A673 (cell line): Measurements from ENCODE around the gene CRNKL1. TPM values are rescaled to one million over a fixed set of nuclear protein-coding genes. Genes with fewer than 3 reads are reported as not detected.

Source experiments
- BruUV-seq: library from RNA; stranded (reverse); fragments of 400-500 nt; replicated peaks from 2 replicates; lab custom pipeline; 2021; lab: Mats Ljungman, UMichigan
- CTCF ChIA-PET: fragments of 300-600 bp; sonication (Branson Sonifier 250); formaldehyde crosslinking; loops from one replicate; lab custom pipeline; 2022; ENCODE audit warnings: antibody characterized with exemption; lab: Charles Lee
- POLR2A ChIA-PET: fragments of 300-600 bp; sonication (Branson Sonifier 250); formaldehyde crosslinking; loops from one replicate; lab custom pipeline; 2022; ENCODE audit warnings: antibody characterized with exemption; ENCODE audit not compliant: low non-redundant PET; lab: Charles Lee
- DNase-seq: peaks from one replicate; pipeline ENCODE4 v3.0.0-alpha.2; 2015; ENCODE audit warnings: low spot score
- H3K27ac ChIP-seq: fragments of 200-600 bp; sonication (generic); 2 replicates; pipeline ENCODE4 v1.5.1; 2016; ENCODE audit warnings: mixed run types, low read depth, mild to moderate bottlenecking, mixed read lengths, antibody characterized with exemption, low read length; ENCODE audit not compliant: poor library complexity, severe bottlenecking
- H3K27me3 ChIP-seq: fragments of 200-600 bp; sonication (generic); replicated peaks from 2 replicates; pipeline ENCODE4 v1.6.1; 2017; ENCODE audit warnings: mixed run types, low read depth, mild to moderate bottlenecking, mixed read lengths, antibody characterized with exemption, low read length; ENCODE audit not compliant: insufficient read depth, poor library complexity
- H3K36me3 ChIP-seq: fragments of 200-600 bp; sonication (generic); 2 replicates; pipeline ENCODE4 v1.6.1; 2016; ENCODE audit warnings: mixed run types, mild to moderate bottlenecking, mixed read lengths, antibody characterized with exemption, low read length; ENCODE audit not compliant: insufficient read depth, poor library complexity, severe bottlenecking
- H3K4me1 ChIP-seq: fragments of 200-600 bp; sonication (generic); 2 replicates; pipeline ENCODE4 v1.6.1; 2017; ENCODE audit warnings: mixed run types, mild to moderate bottlenecking, mixed read lengths, antibody characterized with exemption, low read length; ENCODE audit not compliant: insufficient read depth, poor library complexity, severe bottlenecking
- H3K4me3 ChIP-seq: fragments of 200-600 bp; sonication (generic); 2 replicates; pipeline ENCODE4 v1.5.1; 2016; ENCODE audit warnings: low read depth, mixed run types, mild to moderate bottlenecking, mixed read lengths, low read length; ENCODE audit not compliant: poor library complexity, severe bottlenecking
- H3K9me3 ChIP-seq: fragments of 200-600 bp; sonication (generic); 2 replicates; pipeline ENCODE4 v1.6.1; 2016; ENCODE audit warnings: mixed run types, low read depth, mild to moderate bottlenecking, mixed read lengths, antibody characterized with exemption, low read length; ENCODE audit not compliant: poor library complexity, severe bottlenecking
- EZH2 ChIP-seq: fragments of 200-600 bp; sonication (generic); IDR thresholded peaks from 2 replicates; pipeline ENCODE4 v1.6.1; 2017; ENCODE audit warnings: borderline replicate concordance, low read depth, mild to moderate bottlenecking, mixed read lengths, antibody characterized with exemption, low read length; ENCODE audit not compliant: poor library complexity, severe bottlenecking
- intact Hi-C: fragments of 100-400 bp; cut with micrococcal nuclease; formaldehyde crosslinking; loops from one replicate; pipeline ENCODE4 v1.10.0; 2022; ENCODE audit not compliant: unreplicated experiment
- total RNA-seq: library from RNA; stranded (reverse); gene quantifications from 2 replicates; pipeline ENCODE4 v1.2.3, GENCODE V29; 2021
- TF ChIP-seq, protein P1 (sequence below): fragments of 300-800, 200-600 bp; sonication (generic); conservative IDR thresholded peaks from 2 replicates; pipeline ENCODE4 v1.5.1; 2017; ENCODE audit warnings: low read depth, mild to moderate bottlenecking, antibody characterized with exemption, low read length, moderate library complexity, mixed read lengths

Gene CRNKL1
- total RNA-seq, 1 experiment from 2014 or later = 25.1 TPM

DNA sequence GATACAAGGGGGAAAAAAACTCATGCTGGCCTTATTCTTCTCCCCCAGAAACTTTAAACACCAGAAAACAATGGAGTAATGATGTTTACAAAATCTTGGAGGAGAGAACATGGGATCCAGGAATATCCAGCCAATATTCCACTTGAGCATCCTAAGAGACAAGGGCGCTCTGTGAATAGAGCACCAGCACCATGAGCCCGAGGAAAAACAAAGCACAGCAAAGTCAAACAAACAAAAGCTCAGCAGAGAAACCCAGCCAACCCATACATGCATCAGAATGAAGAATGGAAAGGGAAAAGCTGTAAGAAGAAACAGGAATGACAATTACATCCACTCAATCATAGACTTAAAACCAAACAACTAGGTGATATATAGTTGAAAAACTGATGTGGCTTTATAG lies 39.7 kb downstream of the CRNKL1 start:
- Histone ChIP-seq H3K9me3 (no peaks in the 10 kb centered on the region), H3K27ac (no peak overlapping the region), H3K36me3 (no peaks in the 10 kb centered on the region), H3K4me1 (peaks cover 4% of the 10 kb centered on the region), H3K4me3 (no peak overlapping the region), H3K27me3 (no peaks in the 10 kb centered on the region)
- CTCF ChIA-PET = no interaction called here
- no peak for DNase-seq
- intact Hi-C loops = no loop called here
- TF ChIP-seq, protein P1, sequence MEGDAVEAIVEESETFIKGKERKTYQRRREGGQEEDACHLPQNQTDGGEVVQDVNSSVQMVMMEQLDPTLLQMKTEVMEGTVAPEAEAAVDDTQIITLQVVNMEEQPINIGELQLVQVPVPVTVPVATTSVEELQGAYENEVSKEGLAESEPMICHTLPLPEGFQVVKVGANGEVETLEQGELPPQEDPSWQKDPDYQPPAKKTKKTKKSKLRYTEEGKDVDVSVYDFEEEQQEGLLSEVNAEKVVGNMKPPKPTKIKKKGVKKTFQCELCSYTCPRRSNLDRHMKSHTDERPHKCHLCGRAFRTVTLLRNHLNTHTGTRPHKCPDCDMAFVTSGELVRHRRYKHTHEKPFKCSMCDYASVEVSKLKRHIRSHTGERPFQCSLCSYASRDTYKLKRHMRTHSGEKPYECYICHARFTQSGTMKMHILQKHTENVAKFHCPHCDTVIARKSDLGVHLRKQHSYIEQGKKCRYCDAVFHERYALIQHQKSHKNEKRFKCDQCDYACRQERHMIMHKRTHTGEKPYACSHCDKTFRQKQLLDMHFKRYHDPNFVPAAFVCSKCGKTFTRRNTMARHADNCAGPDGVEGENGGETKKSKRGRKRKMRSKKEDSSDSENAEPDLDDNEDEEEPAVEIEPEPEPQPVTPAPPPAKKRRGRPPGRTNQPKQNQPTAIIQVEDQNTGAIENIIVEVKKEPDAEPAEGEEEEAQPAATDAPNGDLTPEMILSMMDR = no peak
- TF ChIP-seq EZH2 = no peak
- no TSS peak for BruUV-seq
- POLR2A ChIA-PET = interaction anchor here (0.6 kb wide), 1 partner anchor 147 kb away, joined by 3 read pairs; no protein-coding TSS in a partner anchor

DNA sequence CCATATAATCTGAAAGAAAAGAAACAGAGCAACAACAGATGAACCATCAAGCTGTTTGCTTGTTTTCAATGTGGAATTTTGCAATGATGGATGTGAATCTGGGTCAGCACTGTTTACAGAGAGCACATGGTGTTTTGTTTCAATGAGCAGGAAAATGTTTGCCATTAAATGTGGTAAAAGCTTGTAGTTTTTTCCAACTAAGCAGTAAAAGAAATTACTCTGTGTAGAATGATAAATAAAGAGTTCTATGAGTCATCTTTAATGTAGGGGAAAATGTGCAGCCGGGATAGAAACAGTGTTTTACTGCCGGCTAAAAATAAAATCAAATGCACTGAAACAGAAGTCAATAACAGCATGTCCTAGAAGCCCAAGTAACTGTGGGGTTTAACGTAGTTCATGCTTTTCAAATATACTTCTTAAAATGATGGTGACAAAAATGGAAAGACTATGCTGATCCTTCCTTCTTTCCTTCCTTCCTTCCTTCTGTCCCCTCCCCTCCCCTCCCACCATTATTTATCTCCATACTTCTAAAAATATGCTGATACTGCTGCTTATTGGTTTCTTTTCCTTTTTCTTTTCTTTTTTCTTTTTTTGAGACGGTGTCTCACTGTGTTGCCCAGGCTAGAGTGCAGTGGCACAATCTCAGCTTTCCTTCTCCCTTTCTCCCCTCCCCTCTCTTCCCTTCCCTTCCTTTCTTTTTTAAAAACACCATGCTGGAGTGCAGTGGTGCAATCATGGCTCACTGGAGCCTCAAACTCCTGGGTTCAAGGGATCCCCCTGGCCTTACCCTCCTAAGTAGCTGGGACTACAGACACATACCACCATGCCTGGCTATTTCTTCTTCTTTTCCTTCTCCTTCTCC lies 41.4 kb downstream of the CRNKL1 start:
- BruUV-seq = no TSS peak
- DNase-seq = peak; percentile 20
- ChIA-PET CTCF (no interaction called here), POLR2A (no interaction called here)
- H3K36me3 ChIP-seq = no peaks in the 10 kb centered on the region
- H3K27ac ChIP-seq = no peak overlapping the region
- no peaks in the 10 kb centered on the region for H3K9me3 ChIP-seq
- H3K4me1 ChIP-seq = no peaks in the 10 kb centered on the region
- H3K27me3 ChIP-seq = no peaks in the 10 kb centered on the region
- H3K4me3 ChIP-seq = no peak overlapping the region
- intact Hi-C loops = no loop called here
- no peak for TF ChIP-seq EZH2
- TF ChIP-seq, protein P1 = no peak

DNA sequence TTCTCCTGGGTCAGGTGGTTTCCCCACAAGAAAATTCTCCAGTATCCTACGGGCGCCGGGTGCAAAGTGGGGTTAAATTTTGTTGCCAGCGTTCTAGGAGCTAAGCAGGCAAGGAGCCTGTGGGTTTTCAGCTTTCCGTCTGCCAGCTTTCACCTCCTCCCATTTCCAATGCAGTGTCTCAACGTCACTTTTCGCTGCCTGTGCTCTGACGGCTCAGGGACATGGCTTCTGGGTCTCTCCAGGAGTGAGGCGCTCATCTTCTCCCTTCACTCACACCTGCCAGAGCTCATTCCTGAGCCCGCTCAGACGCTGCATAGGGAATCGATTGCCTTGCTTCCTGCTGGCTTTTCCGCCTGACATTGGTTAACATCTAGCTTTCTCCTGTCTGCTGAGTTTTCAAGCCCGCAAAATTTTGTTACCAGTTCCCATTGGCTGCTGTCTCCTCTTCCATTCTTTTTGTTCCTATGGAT lies 42.4 kb downstream of the CRNKL1 start:
- CTCF ChIA-PET = no interaction called here
- POLR2A ChIA-PET = no interaction called here
- intact Hi-C loops = no loop called here
- no peak overlapping the region for H3K27ac ChIP-seq
- BruUV-seq = no TSS peak
- no peaks in the 10 kb centered on the region for H3K4me1 ChIP-seq
- H3K27me3 ChIP-seq = no peaks in the 10 kb centered on the region
- H3K4me3 ChIP-seq = no peak overlapping the region
- TF ChIP-seq EZH2 = no peak
- TF ChIP-seq, protein P1 = no peak
- H3K36me3 ChIP-seq = no peaks in the 10 kb centered on the region
- DNase-seq = no peak
- no peaks in the 10 kb centered on the region for H3K9me3 ChIP-seq
